GM12878 (cell line): Measurements from ENCODE around the gene COMT. TPM values are rescaled to one million over a fixed set of nuclear protein-coding genes. Genes with fewer than 3 reads are reported as not detected.

Experiments
- ATAC-seq: fragments of 200-7000 bp; cut with Tn5 transposase; 3 replicates; pipeline ENCODE4 v1.9.1; 2020; ENCODE audit warnings: mild to moderate bottlenecking, moderate library complexity
- BruUV-seq: library from RNA; stranded (reverse); fragments of 400-500 nt; replicated peaks from 2 replicates; lab custom pipeline; 2021; lab: Mats Ljungman, UMichigan
- CTCF ChIA-PET: fragments of 300-600 bp; sonication (Branson Sonifier 250); formaldehyde crosslinking; extraction: SDS; loops from one replicate; lab custom pipeline; 2021; ENCODE audit warnings: inconsistent platforms; lab: Yijun Ruan, JAX
- POLR2A ChIA-PET: fragments of 350-600 bp; formaldehyde crosslinking; extraction: SDS; loops from one replicate; lab custom pipeline; 2021; ENCODE audit warnings: inconsistent platforms; lab: Charles Lee
- RAD21 ChIA-PET: fragments of 300-600 bp; sonication (Branson Sonifier 250); formaldehyde crosslinking; loops from one replicate; lab custom pipeline; 2023; ENCODE audit warnings: antibody characterized with exemption; ENCODE audit not compliant: unreplicated experiment; lab: Charles Lee
- SMC1A ChIA-PET: fragments of 300-600 bp; sonication (Branson Sonifier 250); formaldehyde crosslinking; loops from one replicate; lab custom pipeline; 2023; ENCODE audit not compliant: unreplicated experiment, uncharacterized antibody; lab: Charles Lee
- DNase-seq: peaks from one replicate; pipeline ENCODE4 v3.0.0-alpha.2; 2011; ENCODE audit warnings: low read depth, low spot score
- FAIRE-seq: peaks from 3 replicates; lab custom pipeline; 2011; peaks lifted over from hg19 to GRCh38; lab: Jason Lieb, UNC
- H2AFZ ChIP-seq: 2 replicates; pipeline ENCODE4 v1.6.0; 2011; ENCODE audit warnings: low read depth, low read length, control low read depth; ENCODE audit not compliant: control insufficient read depth
- H3K27ac ChIP-seq: 2 replicates; pipeline ENCODE4 v1.5.1; 2011; ENCODE audit warnings: control low read depth; ENCODE audit not compliant: control insufficient read depth, insufficient read depth
- H3K27me3 ChIP-seq, 2 experiments: replicated peaks in 1 of 2; 2 replicates each; pipeline versions ENCODE4 v1.6.0 to v1.6.1; 2011; ENCODE audit warnings: low read length in 1 of 2; ENCODE audit not compliant: control insufficient read depth in 2 of 2, insufficient read depth in 2 of 2
- H3K36me3 ChIP-seq, 2 experiments: 2 replicates each; pipeline ENCODE4 v1.5.1; 2011; ENCODE audit warnings: low read length in 1 of 2; ENCODE audit not compliant: control insufficient read depth in 2 of 2, insufficient read depth in 2 of 2
- H3K4me1 ChIP-seq: 2 replicates; pipeline ENCODE4 v1.6.1; 2011; ENCODE audit warnings: mild to moderate bottlenecking, low read length, moderate library complexity, mixed read lengths; ENCODE audit not compliant: control insufficient read depth, insufficient read depth
- H3K4me2 ChIP-seq: 2 replicates; pipeline ENCODE4 v1.6.0; 2011; ENCODE audit warnings: control low read depth; ENCODE audit not compliant: control insufficient read depth, insufficient read depth
- H3K4me3 ChIP-seq: fragments of 200-600 bp; sonication (generic); 2 replicates; pipeline ENCODE4 v1.5.1; 2016
- H3K79me2 ChIP-seq: 2 replicates; pipeline ENCODE4 v1.6.0; 2011; ENCODE audit warnings: low read length; ENCODE audit not compliant: control insufficient read depth, insufficient read depth
- H3K9ac ChIP-seq: 2 replicates; pipeline ENCODE4 v1.8.0; 2011; ENCODE audit warnings: low read length, control low read depth, mixed read lengths; ENCODE audit not compliant: control insufficient read depth, insufficient read depth
- H3K9me3 ChIP-seq: replicated peaks from 3 replicates; pipeline ENCODE4 v1.5.1; 2011; ENCODE audit warnings: mild to moderate bottlenecking, low read length; ENCODE audit not compliant: control insufficient read depth, insufficient read depth
- H4K20me1 ChIP-seq: 2 replicates; pipeline ENCODE4 v1.6.0; 2011; ENCODE audit not compliant: control insufficient read depth, insufficient read depth
- BHLHE40 ChIP-seq, 2 experiments: fragments of 450-650 bp in 1 of 2; IDR thresholded peaks; 2 replicates each; pipeline ENCODE4 v1.6.1; 2011 to 2017; ENCODE audit warnings: low read depth in 2 of 2, borderline replicate concordance in 1 of 2, improper control_type of control experiment in 1 of 2, low read length in 1 of 2, mild to moderate bottlenecking in 1 of 2
- CHD2 ChIP-seq: IDR thresholded peaks from 2 replicates; pipeline ENCODE4 v1.6.1; 2011; ENCODE audit warnings: low read depth, low read length, improper control_type of control experiment, borderline replicate concordance
- CUX1 ChIP-seq: IDR thresholded peaks from 2 replicates; pipeline ENCODE4 v1.6.1; 2012; ENCODE audit warnings: improper control_type of control experiment, low read depth, low read length; ENCODE audit not compliant: insufficient replicate concordance
- EP300 ChIP-seq, 2 experiments: fragments of 150-350 bp in 1 of 2; IDR thresholded peaks; 2 replicates each; pipeline ENCODE4 v1.6.1; 2011 to 2012; ENCODE audit warnings: low read depth in 2 of 2, low read length in 2 of 2, borderline replicate concordance in 1 of 2, improper control_type of control experiment in 1 of 2, inconsistent platforms in 1 of 2; ENCODE audit not compliant: control insufficient read depth in 1 of 2
- ETV6 ChIP-seq, 2 experiments: fragments of 450-650 bp in 1 of 2; IDR thresholded peaks in 1 of 2; conservative IDR thresholded peaks in 1 of 2; 2 replicates each; pipeline ENCODE4 v1.6.1; 2014; ENCODE audit warnings: antibody characterized with exemption in 1 of 2, borderline replicate concordance in 1 of 2, low read depth in 1 of 2, mild to moderate bottlenecking in 1 of 2, moderate library complexity in 1 of 2
- RB1 ChIP-seq: fragments of 450-650 bp; formaldehyde crosslinking; IDR thresholded peaks from 2 replicates; pipeline ENCODE4 v1.6.1; 2017; ENCODE audit warnings: mild to moderate bottlenecking, borderline replicate concordance
- RCOR1 ChIP-seq: conservative IDR thresholded peaks from 2 replicates; pipeline ENCODE4 v1.6.1; 2012; ENCODE audit warnings: low read depth, low read length, improper control_type of control experiment
- RUNX3 ChIP-seq: IDR thresholded peaks from 2 replicates; pipeline ENCODE4 v1.6.1; 2012; ENCODE audit warnings: low read length, inconsistent platforms
- SREBF1 ChIP-seq: IDR thresholded peaks from 2 replicates; pipeline ENCODE4 v1.6.1; 2012; ENCODE audit warnings: mild to moderate bottlenecking, low read length
- ZNF217 ChIP-seq: fragments of 450-650 bp; IDR thresholded peaks from 2 replicates; pipeline ENCODE4 v1.6.1; 2017; ENCODE audit warnings: antibody characterized with exemption, mild to moderate bottlenecking
- WGBS: methylation state at CpG from one replicate; pipeline ENCODE4 v1.1.6; 2016; ENCODE audit warnings: low lambda C conversion rate; ENCODE audit not compliant: insufficient replicate concordance, insufficient coverage; ENCODE audit errors: missing lambda C conversion rate; 5-methylcytosine and 5-hydroxymethylcytosine counted together
- in situ Hi-C: fragments of 300-500 bp; cut with MboI; formaldehyde crosslinking; loops from 9 replicates; pipeline ENCODE4 v1.14.3; 2018; ENCODE audit warnings: mixed read lengths
- intact Hi-C: fragments of 100-400 bp; cut with micrococcal nuclease; formaldehyde crosslinking; loops from one replicate; pipeline ENCODE4 v1.14.2; 2022; ENCODE audit not compliant: unreplicated experiment
- polyA plus RNA-seq, 11 experiments: library from polyadenylated mRNA; depleted of rRNA in 4 of 11; unstranded in 6 of 11; stranded (reverse) in 5 of 11; fragments of >200 nt; fragmentation: Nextera tagmentation in 4 of 11; fragmentation: Illumina TruSeq in 1 of 11; extraction: Ambion mirVana in 4 of 11; extraction: Trizol in 1 of 11; gene quantifications; 1 replicate in 1 of 11; 2 replicates in 10 of 11; pipeline versions ENCODE4 v1.2.1 to v1.2.3, GENCODE V29; 2011 to 2016; ENCODE audit warnings: inconsistent platforms in 2 of 11, missing spikeins in 2 of 11, low read depth in 1 of 11
- total RNA-seq, 4 experiments: library from RNA; depleted of rRNA in 3 of 4; stranded (reverse); fragments of >200 nt in 3 of 4; fragmentation: Illumina TruSeq in 1 of 4; extraction: Trizol in 1 of 4; gene quantifications; 2 replicates each; pipeline versions ENCODE4 v1.2.1 to v1.2.3, GENCODE V29; 2013 to 2021

COMT gene
- total and polyA plus RNA-seq, 10 of the 15 experiments (the other 5 are each of a cell fraction or from before 2014, with no cell fraction given): 4.5 to 152 (median 66.1) TPM

DNA sequence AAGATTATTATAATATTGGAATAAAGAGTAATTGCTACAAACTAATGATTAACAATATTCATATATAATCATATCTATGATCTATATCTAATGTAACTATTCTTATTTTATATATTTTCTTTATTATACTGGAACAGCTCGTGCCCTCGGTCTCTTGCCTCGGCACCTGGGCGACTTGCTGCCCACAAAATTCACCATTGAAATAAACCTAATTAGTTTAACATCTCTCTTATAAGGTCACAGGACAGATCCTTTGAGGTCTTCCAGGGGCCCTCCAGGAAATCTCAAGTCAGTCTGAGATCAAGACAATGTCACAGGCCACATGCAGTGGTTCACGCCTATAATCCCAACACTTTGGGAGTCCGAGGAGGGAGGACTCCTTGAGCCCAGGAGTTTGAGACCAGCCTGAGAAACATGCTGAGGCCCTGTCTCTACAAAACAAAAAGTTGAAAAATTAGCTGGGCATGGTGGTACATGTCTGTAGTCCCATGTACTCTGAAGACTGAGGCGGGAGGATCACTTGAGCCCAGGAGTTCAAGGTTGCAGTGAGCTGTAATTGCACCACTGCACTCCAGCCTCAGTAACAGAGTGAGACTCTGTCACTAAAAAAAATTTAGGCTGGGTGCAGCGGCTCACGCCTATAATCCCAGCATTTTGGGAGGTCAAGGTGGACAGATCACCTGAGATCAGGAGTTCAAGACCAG, 6.6 kb downstream of the COMT start:
- no peak for TF ChIP-seq SREBF1
- peaks cover 0 to 9% of the 10 kb centered on the region in 2 experiments; a peak in 1 of 4 replicates for H3K36me3 ChIP-seq
- no peak overlapping the region for H3K27ac ChIP-seq
- peaks cover 14% of the 10 kb centered on the region for H3K79me2 ChIP-seq
- no peaks in the 10 kb centered on the region for H4K20me1 ChIP-seq
- ChIA-PET SMC1A (interaction anchor here (1.1 to 1.4 kb wide), 3 partner anchors 35 to 218 kb away, joined by 3 to 6 read pairs (median 4); no protein-coding TSS in a partner anchor), CTCF (interaction anchor here (0.6 to 2.2 kb wide), 10 partner anchors 11 to 645 kb away, joined by 3 to 12 read pairs (median 4); no protein-coding TSS in a partner anchor), RAD21 (interaction anchor here (1.1 to 2.2 kb wide), 2 partner anchors 37 to 218 kb away, joined by 5 to 12 read pairs; no protein-coding TSS in a partner anchor), POLR2A (no interaction called here)
- H3K4me2 ChIP-seq: no peak overlapping the region
- H3K9ac ChIP-seq: no peak overlapping the region
- peaks cover 6% of the 10 kb centered on the region; the same call in 1 of the 2 replicates for H3K4me1 ChIP-seq
- BruUV-seq: no TSS peak
- FAIRE-seq (no peak), DNase-seq (no peak), ATAC-seq (no peak)
- 73% methylated on average over 9 of the region's 9 CpGs for WGBS
- no peaks in the 10 kb centered on the region for H3K9me3 ChIP-seq
- intact Hi-C loops (no loop called here), in situ Hi-C loops (no loop called here)
- H3K4me3 ChIP-seq: no peak overlapping the region
- no peak overlapping the region for H2AFZ ChIP-seq
- no peaks in the 10 kb centered on the region for H3K27me3 ChIP-seq

- no peak for DNase-seq
- ChIA-PET CTCF (no interaction called here), POLR2A (no interaction called here), SMC1A (no interaction called here), RAD21 (interaction anchor here (1.4 kb wide), 1 partner anchor 221 kb away, joined by 5 read pairs; no protein-coding TSS in a partner anchor)
- BruUV-seq: no TSS peak
- Histone ChIP-seq H3K27me3 (no peaks in the 10 kb centered on the region), H3K4me2 (no peak overlapping the region), H3K4me1 (no peaks in the 10 kb centered on the region; the same call in 1 of the 2 replicates), H2AFZ (no peak overlapping the region), H3K9me3 (no peaks in the 10 kb centered on the region), H3K27ac (no peak overlapping the region), H4K20me1 (no peaks in the 10 kb centered on the region), H3K36me3 (peaks cover 0 to 9% of the 10 kb centered on the region in 2 experiments; a peak in 2 of 4 replicates), H3K79me2 (no peaks in the 10 kb centered on the region; the same call in none of the 2 replicates), H3K4me3 (no peak overlapping the region), H3K9ac (no peak overlapping the region)
- intact Hi-C loops: no loop called here
- FAIRE-seq: no peak
- in situ Hi-C loops: no loop called here
- WGBS: 95% methylated on average over 13 of the region's 13 CpGs
- no peak for ATAC-seq
- TF ChIP-seq CHD2 (no peak), RUNX3 (no peak), CUX1 (no peak), ZNF217 (no peak), ETV6 (conservative IDR thresholded peaks at IDR 0.05 in 1 of 2, IDR thresholded peaks at IDR 0.05 in 1 of 2; ENCODE audit: borderline replicate concordance in 1 of 2, low read depth in 1 of 2) (no peak), EP300 (IDR thresholded peaks at IDR 0.05; ENCODE audit: borderline replicate concordance in 1 of 2, control insufficient read depth in 1 of 2, low read depth in 2 of 2, low read length in 2 of 2) (no peak), BHLHE40 (IDR thresholded peaks at IDR 0.05; ENCODE audit: borderline replicate concordance in 1 of 2, low read depth in 2 of 2, low read length in 1 of 2) (no peak), RB1 (no peak), RCOR1 (no peak)
Observed at GRCh38 chr22:19951346-19951745, 9.8 kb downstream of the COMT start.
